H1 (cell line): ENCODE data around the gene CRAT. TPM values are rescaled to one million over a fixed set of nuclear protein-coding genes. Genes with fewer than 3 reads are reported as not detected.

Experiments used
- CTCF ChIA-PET: fragments of 300-600 bp; sonication (Branson Sonifier 250); formaldehyde crosslinking; loops from one replicate; lab custom pipeline; 2021; ENCODE audit not compliant: partially characterized antibody; lab: Charles Lee
- POLR2A ChIA-PET: fragments of 300-600 bp; sonication (Branson Sonifier 250); formaldehyde crosslinking; loops from one replicate; lab custom pipeline; 2021; ENCODE audit warnings: inconsistent platforms; ENCODE audit not compliant: partially characterized antibody; lab: Charles Lee
- DNase-seq, 2 experiments: peaks; one replicate each; pipeline versions ENCODE4 v3.0.0 to v3.0.0-alpha.2; 2010 to 2022; ENCODE audit warnings: low spot score in 2 of 2, low read depth in 1 of 2, mixed read lengths in 1 of 2
- FAIRE-seq: peaks from 2 replicates; lab custom pipeline; 2011; peaks lifted over from hg19 to GRCh38; lab: Jason Lieb, UNC
- H2AFZ ChIP-seq: 2 replicates; pipeline ENCODE4 v1.8.1; 2012; ENCODE audit warnings: low read length, inconsistent platforms
- H2AK5ac ChIP-seq: 2 replicates; pipeline ENCODE4 v1.6.1; 2013; ENCODE audit warnings: low read depth, low read length
- H2BK120ac ChIP-seq: replicated peaks from 2 replicates; pipeline ENCODE3; 2013; ENCODE audit warnings: low read depth, low read length, inconsistent platforms
- H2BK12ac ChIP-seq: 2 replicates; pipeline ENCODE4 v1.6.1; 2013; ENCODE audit warnings: low read depth, low read length
- H2BK15ac ChIP-seq: 2 replicates; pipeline ENCODE4 v1.6.1; 2013; ENCODE audit warnings: low read length
- H2BK20ac ChIP-seq: 2 replicates; pipeline ENCODE4 v1.6.1; 2013; ENCODE audit warnings: low read length
- H2BK5ac ChIP-seq: 2 replicates; pipeline ENCODE4 v1.6.1; 2013; ENCODE audit warnings: low read depth, low read length
- H3K14ac ChIP-seq: 2 replicates; pipeline ENCODE4 v1.6.1; 2013; ENCODE audit warnings: inconsistent platforms; ENCODE audit not compliant: insufficient read length
- H3K18ac ChIP-seq: 2 replicates; pipeline ENCODE4 v1.6.1; 2013; ENCODE audit warnings: low read length; ENCODE audit errors: extremely low read depth
- H3K23ac ChIP-seq: 2 replicates; pipeline ENCODE4 v1.6.1; 2013; ENCODE audit warnings: inconsistent platforms; ENCODE audit not compliant: insufficient read length
- H3K23me2 ChIP-seq: 2 replicates; pipeline ENCODE4 v1.6.1; 2013; ENCODE audit warnings: low read depth, low read length
- H3K27ac ChIP-seq: 2 replicates; pipeline ENCODE4 v1.6.1; 2011; ENCODE audit warnings: low read depth, low read length, inconsistent platforms
- H3K27me3 ChIP-seq, 4 experiments: replicated peaks in 1 of 4; 1 replicate in 1 of 4; 2 replicates in 3 of 4; pipeline versions ENCODE4 v1.6.1 to v1.8.1; 2011 to 2013; ENCODE audit warnings: low read length in 3 of 4, mild to moderate bottlenecking in 3 of 4, inconsistent platforms in 2 of 4, mixed read lengths in 2 of 4, moderate library complexity in 1 of 4; ENCODE audit not compliant: control insufficient read depth in 3 of 4, insufficient read depth in 3 of 4; ENCODE audit errors: extremely low read depth in 1 of 4
- H3K36me3 ChIP-seq, 4 experiments: 2 replicates each; pipeline versions ENCODE4 v1.6.1 to v1.8.1; 2011 to 2013; ENCODE audit warnings: mild to moderate bottlenecking in 4 of 4, low read length in 3 of 4, moderate library complexity in 2 of 4, control low read depth in 1 of 4, inconsistent platforms in 1 of 4; ENCODE audit not compliant: insufficient read depth in 4 of 4, control insufficient read depth in 2 of 4
- H3K4ac ChIP-seq: replicated peaks from 2 replicates; pipeline ENCODE3; 2013; ENCODE audit warnings: low read length, low read depth, mixed read lengths, inconsistent platforms; ENCODE audit not compliant: insufficient read length
- H3K4me1 ChIP-seq, 4 experiments: replicated peaks in 1 of 4; 1 replicate in 1 of 4; 2 replicates in 3 of 4; pipeline versions ENCODE4 v1.6.1 to v1.8.1; 2011 to 2013; ENCODE audit warnings: low read length in 3 of 4, inconsistent platforms in 2 of 4, mixed read lengths in 1 of 4; ENCODE audit not compliant: insufficient read depth in 4 of 4, control insufficient read depth in 3 of 4
- H3K4me2 ChIP-seq, 2 experiments: 2 replicates each; pipeline versions ENCODE4 v1.6.1 to v1.8.1; 2011 to 2013; ENCODE audit warnings: low read depth in 2 of 2, low read length in 2 of 2, control low read depth in 1 of 2, inconsistent platforms in 1 of 2, mild to moderate bottlenecking in 1 of 2; ENCODE audit not compliant: insufficient read depth in 1 of 2
- H3K4me3 ChIP-seq, 4 experiments: fragments of 200-600, 300-600 bp in 1 of 4; sonication (generic), shearing (Covaris generic), sonication (Bioruptor Twin) in 1 of 4; 2 replicates each; pipeline versions ENCODE4 v1.5.1 to v1.8.1; 2011 to 2016; ENCODE audit warnings: low read length in 4 of 4, low read depth in 3 of 4, control low read depth in 2 of 4, inconsistent platforms in 2 of 4, mild to moderate bottlenecking in 2 of 4, mixed read lengths in 1 of 4, moderate library complexity in 1 of 4; ENCODE audit not compliant: insufficient read depth in 2 of 4; ENCODE audit errors: extremely low read depth in 1 of 4
- H3K56ac ChIP-seq: replicated peaks from 2 replicates; pipeline ENCODE3; 2013; ENCODE audit warnings: low read depth, mild to moderate bottlenecking, mixed read lengths, low read length, inconsistent platforms; ENCODE audit not compliant: insufficient read length
- H3K79me1 ChIP-seq: 2 replicates; pipeline ENCODE4 v1.6.1; 2013; ENCODE audit warnings: low read depth, low read length, control low read depth
- H3K79me2 ChIP-seq, 2 experiments: 2 replicates each; pipeline versions ENCODE4 v1.6.1 to v1.8.1; 2012 to 2013; ENCODE audit warnings: low read length in 2 of 2, mild to moderate bottlenecking in 2 of 2, inconsistent platforms in 1 of 2; ENCODE audit not compliant: insufficient read depth in 2 of 2, control insufficient read depth in 1 of 2
- H3K9ac ChIP-seq, 4 experiments: replicated peaks in 1 of 4; 1 replicate in 1 of 4; 2 replicates in 3 of 4; pipeline versions ENCODE4 v1.6.1 to v1.8.1; 2011 to 2013; ENCODE audit warnings: low read depth in 3 of 4, low read length in 3 of 4, control low read depth in 2 of 4, mild to moderate bottlenecking in 2 of 4, moderate library complexity in 2 of 4, inconsistent platforms in 1 of 4; ENCODE audit errors: extremely low read depth in 1 of 4
- H3K9me3 ChIP-seq, 2 experiments: 2 replicates each; pipeline versions ENCODE4 v1.6.1 to v1.8.1; 2012 to 2013; ENCODE audit warnings: mild to moderate bottlenecking in 2 of 2, moderate library complexity in 2 of 2, control low read depth in 1 of 2, inconsistent platforms in 1 of 2, low read depth in 1 of 2, low read length in 1 of 2, mixed read lengths in 1 of 2; ENCODE audit not compliant: insufficient read depth in 2 of 2
- H4K20me1 ChIP-seq, 2 experiments: replicated peaks in 1 of 2; 2 replicates each; pipeline versions ENCODE3 to v1.8.1; 2011 to 2013; ENCODE audit warnings: inconsistent platforms in 2 of 2, low read length in 2 of 2, mild to moderate bottlenecking in 1 of 2; ENCODE audit not compliant: insufficient read depth in 2 of 2, control insufficient read depth in 1 of 2
- H4K5ac ChIP-seq: 2 replicates; pipeline ENCODE4 v1.6.1; 2013; ENCODE audit warnings: low read length, low read depth, mixed read lengths, inconsistent platforms; ENCODE audit not compliant: insufficient read length
- H4K8ac ChIP-seq: 2 replicates; pipeline ENCODE4 v1.8.0; 2013; ENCODE audit warnings: mild to moderate bottlenecking, moderate library complexity, low read length, inconsistent platforms; ENCODE audit not compliant: insufficient read depth; ENCODE audit errors: extremely low read depth
- H4K91ac ChIP-seq: replicated peaks from 2 replicates; pipeline ENCODE3; 2013; ENCODE audit warnings: low read length, mixed read lengths, inconsistent platforms; ENCODE audit not compliant: insufficient read length
- ASH2L ChIP-seq: fragments of 200-600, 300-600 bp; sonication (generic); IDR thresholded peaks from one replicate; pipeline ENCODE4 v1.7.1; 2017; ENCODE audit warnings: low read length
- BCL11A ChIP-seq, 2 experiments: IDR thresholded peaks; one replicate each; pipeline ENCODE4 v1.6.1; 2011; ENCODE audit warnings: low read depth in 2 of 2, low read length in 2 of 2, mild to moderate bottlenecking in 2 of 2
- EP300 ChIP-seq, 2 experiments: IDR thresholded peaks; 1 replicate in 1 of 2; 2 replicates in 1 of 2; pipeline ENCODE4 v1.6.1; 2011 to 2012; ENCODE audit warnings: low read depth in 2 of 2, low read length in 2 of 2, mild to moderate bottlenecking in 2 of 2, borderline replicate concordance in 1 of 2, inconsistent platforms in 1 of 2, moderate library complexity in 1 of 2
- JUN ChIP-seq: IDR thresholded peaks from 2 replicates; pipeline ENCODE4 v1.6.1; 2011; ENCODE audit warnings: low read depth, mild to moderate bottlenecking, improper control_type of control experiment, low read length
- KDM5A ChIP-seq: fragments of 200-600 bp; IDR thresholded peaks from 2 replicates; pipeline ENCODE4 v1.7.1; 2012; ENCODE audit warnings: mild to moderate bottlenecking, low read length, inconsistent platforms, mixed read lengths
- POLR2A ChIP-seq, 2 experiments: IDR thresholded peaks; 1 replicate in 1 of 2; 2 replicates in 1 of 2; pipeline ENCODE4 v1.6.1; 2011; ENCODE audit warnings: low read depth in 2 of 2, low read length in 2 of 2, mild to moderate bottlenecking in 2 of 2; ENCODE audit errors: control extremely low read depth in 1 of 2
- SUZ12 ChIP-seq: fragments of 200-600 bp; sonication (generic); IDR thresholded peaks from 2 replicates; pipeline ENCODE4 v1.6.1; 2012; ENCODE audit warnings: mild to moderate bottlenecking, inconsistent platforms, low read length, moderate library complexity, mixed read lengths
- WGBS, 2 experiments: shearing (Covaris generic) in 1 of 2; methylation state at CpG; one replicate each; pipeline versions ENCODE4 v1.1.6 to v1.1.7; 2013 to 2015; ENCODE audit warnings: low lambda C conversion rate in 2 of 2, mixed read lengths in 2 of 2, inconsistent platforms in 1 of 2, low coverage in 1 of 2, missing lambda C conversion rate in 1 of 2; ENCODE audit not compliant: insufficient replicate concordance in 2 of 2, insufficient coverage in 1 of 2, insufficient read length in 1 of 2; ENCODE audit errors: extremely low coverage in 1 of 2, missing lambda C conversion rate in 1 of 2; 5-methylcytosine and 5-hydroxymethylcytosine counted together
- polyA plus RNA-seq, 7 experiments: library from polyadenylated mRNA; depleted of rRNA in 3 of 7; stranded (reverse) in 5 of 7; unstranded in 2 of 7; fragments of >200 nt in 5 of 7; fragments of 200-250 nt in 2 of 7; gene quantifications; 1 replicate in 5 of 7; 2 replicates in 1 of 7; 4 replicates in 1 of 7; pipeline versions ENCODE4 v1.2.1 to v1.2.3, GENCODE V29; 2011 to 2013; ENCODE audit warnings: missing spikeins in 2 of 7, mixed read lengths in 2 of 7
- total RNA-seq: library from RNA; stranded (reverse); fragmentation: NEBNext Ultra II Directional; extraction: Animal tissue kit (Norgen Biotek cat#: 25700); gene quantifications from 2 replicates; pipeline ENCODE4 v1.2.1, GENCODE V29; 2021

The CRAT gene
- total and polyA plus RNA-seq, 2 of the 8 experiments (the other 6 are each of a cell fraction or from before 2014, with no cell fraction given) = 8.2 to 17.3 TPM

- H3K27me3 ChIP-seq = peaks cover 0 to 8% (median 5%) of the 10 kb centered on the region in 4 experiments; a peak in 4 of 7 replicates
- TF ChIP-seq ASH2L = no peak
- no peak for TF ChIP-seq POLR2A (IDR thresholded peaks at IDR 0.05; ENCODE audit: control extremely low read depth in 1 of 2, low read depth in 2 of 2, low read length in 2 of 2)
- no peak for TF ChIP-seq KDM5A
- no peak for TF ChIP-seq BCL11A (IDR thresholded peaks at IDR 0.05; ENCODE audit: low read depth in 2 of 2, low read length in 2 of 2)
- no peak for TF ChIP-seq JUN
- no peak for TF ChIP-seq SUZ12
- no peak for TF ChIP-seq EP300 (IDR thresholded peaks at IDR 0.05; ENCODE audit: borderline replicate concordance in 1 of 2, low read depth in 2 of 2, low read length in 2 of 2)
- TF ChIP-seq, all 59 proteins: peak for 0
- no peak overlapping the region for H2BK5ac ChIP-seq
- no peak overlapping the region for H3K4ac ChIP-seq
- H2AK5ac ChIP-seq = no peak overlapping the region
- no peaks in the 10 kb centered on the region for H3K36me3 ChIP-seq
- H2AFZ ChIP-seq = no peak overlapping the region
- H4K91ac ChIP-seq = no peak overlapping the region
- no peaks in the 10 kb centered on the region for H3K79me1 ChIP-seq
- no peaks in the 10 kb centered on the region for H3K79me2 ChIP-seq
- H3K4me1 ChIP-seq = peaks cover 0 to 5% (median 1%) of the 10 kb centered on the region in 4 experiments; a peak in 2 of 7 replicates
- no peak overlapping the region for H4K5ac ChIP-seq
- H3K56ac ChIP-seq = no peak overlapping the region
- H3K18ac ChIP-seq = no peak overlapping the region
- no peaks in the 10 kb centered on the region for H4K20me1 ChIP-seq
- H3K23ac ChIP-seq = no peak overlapping the region
- H4K8ac ChIP-seq = no peak overlapping the region
- no peak overlapping the region for H2BK20ac ChIP-seq
- ChIA-PET POLR2A (no interaction called here), CTCF (interaction anchor here (0.6 to 2.0 kb wide), 8 partner anchors 10 to 510 kb away, joined by 3 to 12 read pairs (median 6); no protein-coding TSS in a partner anchor)
- no peak overlapping the region for H2BK120ac ChIP-seq
- no peak overlapping the region for H3K27ac ChIP-seq
- FAIRE-seq (no peak), DNase-seq (no peak)
- WGBS, 2 experiments = 88% methylated on average over 11 of the region's 11 CpGs; no CpG with 5 or more reads in 1 of the 2 experiments
- no peak overlapping the region for H3K9ac ChIP-seq
- no peak overlapping the region for H2BK12ac ChIP-seq
- no peaks in the 10 kb centered on the region for H3K9me3 ChIP-seq
- H2BK15ac ChIP-seq = no peak overlapping the region
- H3K14ac ChIP-seq = no peak overlapping the region
- no peak overlapping the region for H3K4me2 ChIP-seq
- H3K4me3 ChIP-seq = no peak overlapping the region
- H3K23me2 ChIP-seq = no peaks in the 10 kb centered on the region
These were observed 6.5 kb downstream of the CRAT start for GRCh38 chr9:129104051-129104450.
